Vagina (tissue), 2 donors: ENCODE data around the gene GRM8. TPM values are rescaled to one million over a fixed set of nuclear protein-coding genes. Genes with fewer than 3 reads are reported as not detected.

Source experiments
- DNase-seq, 2 donors: peaks; one replicate each; pipeline ENCODE4 v3.0.0-alpha.2; 2017; ENCODE audit errors: extremely low spot score in 2 of 2
- H3K27ac ChIP-seq: fragments of 200-600 bp; sonication (generic); one replicate; pipeline ENCODE4 v1.5.1; 2019
- H3K27me3 ChIP-seq: fragments of 200-600 bp; sonication (generic); one replicate; pipeline ENCODE4 v1.5.1; 2019
- H3K36me3 ChIP-seq, 2 donors: fragments of 200-600 bp; sonication (generic); one replicate each; pipeline ENCODE4 v1.5.1; 2017 to 2019
- H3K4me1 ChIP-seq: fragments of 200-600 bp; sonication (generic); one replicate; pipeline ENCODE4 v1.5.1; 2019
- H3K4me3 ChIP-seq, 2 donors: fragments of 200-600 bp; sonication (generic); 1 replicate in 1 of 2; 2 replicates in 1 of 2; pipeline ENCODE4 v1.5.1; 2016 to 2019
- H3K9me3 ChIP-seq: fragments of 200-600 bp; sonication (generic); one replicate; pipeline ENCODE4 v1.5.1; 2019
- CTCF ChIP-seq, 3 experiments: fragments of 450-650 bp in 2 of 3; fragments of 200-600 bp in 1 of 3; sonication (generic) in 1 of 3; IDR thresholded peaks; one replicate each; pipeline ENCODE4 v1.5.1; 2017 to 2019; ENCODE audit warnings: antibody characterized with exemption in 3 of 3, mild to moderate bottlenecking in 2 of 3, moderate library complexity in 2 of 3
- POLR2A ChIP-seq, 2 donors: fragments of 450-650 bp; IDR thresholded peaks; one replicate each; pipeline ENCODE4 v1.6.1; 2017; ENCODE audit warnings: antibody characterized with exemption in 2 of 2, mild to moderate bottlenecking in 2 of 2, moderate library complexity in 2 of 2
- POLR2AphosphoS5 ChIP-seq, 2 donors: sonication (generic); formaldehyde crosslinking; IDR thresholded peaks; one replicate each; pipeline ENCODE4 v1.9.0; 2017; ENCODE audit warnings: antibody characterized with exemption in 2 of 2, mild to moderate bottlenecking in 2 of 2, low read depth in 1 of 2; ENCODE audit not compliant: insufficient read depth in 1 of 2
- intact Hi-C: fragments of 100-400 bp; cut with DNase I; formaldehyde crosslinking; loops from one replicate; pipeline ENCODE4 v1.15.1; 2023
- total RNA-seq: library from RNA; depleted of rRNA; stranded (reverse); fragments of >200 nt; gene quantifications from one replicate; pipeline ENCODE4 v1.2.3, GENCODE V29; 2016

The GRM8 gene
- total RNA-seq, 1 donor from 2014 or later: not detected

- no peaks in the 10 kb centered on the region for H3K36me3 ChIP-seq
- no peaks in the 10 kb centered on the region for H3K9me3 ChIP-seq
- TF ChIP-seq CTCF (IDR thresholded peaks at IDR 0.05) (no peak), POLR2AphosphoS5 (IDR thresholded peaks at IDR 0.05; ENCODE audit: insufficient read depth in 1 of 2, low read depth in 1 of 2) (no peak), POLR2A (IDR thresholded peaks at IDR 0.05) (no peak)
- no peak overlapping the region for H3K27ac ChIP-seq
- intact Hi-C loops: loop anchor here (5.0 kb wide), 1 partner anchor 447 kb away; the partner anchor contains the start of gene GRM8
- no peaks in the 10 kb centered on the region for H3K27me3 ChIP-seq
- DNase-seq: no peak
- H3K4me3 ChIP-seq: no peak overlapping the region
- no peaks in the 10 kb centered on the region for H3K4me1 ChIP-seq
Measured at GRCh38 chr7:126805351-126805750, 447.4 kb downstream of the GRM8 start.

GRCh38 chr7:126804604-126805003, 448.1 kb downstream of the GRM8 start:
- H3K27me3 ChIP-seq: no peaks in the 10 kb centered on the region

GRCh38 chr7:126803990-126804389, 448.8 kb downstream of the GRM8 start:
- intact Hi-C loops: no loop called here
- H3K4me1 ChIP-seq: no peaks in the 10 kb centered on the region
- no peaks in the 10 kb centered on the region for H3K9me3 ChIP-seq
- no peaks in the 10 kb centered on the region for H3K36me3 ChIP-seq
- H3K27ac ChIP-seq: no peak overlapping the region
- no peaks in the 10 kb centered on the region for H3K27me3 ChIP-seq
- TF ChIP-seq POLR2AphosphoS5 (IDR thresholded peaks at IDR 0.05; ENCODE audit: insufficient read depth in 1 of 2, low read depth in 1 of 2): no peak
- no peak for TF ChIP-seq CTCF (IDR thresholded peaks at IDR 0.05)
- no peak for TF ChIP-seq POLR2A (IDR thresholded peaks at IDR 0.05)
- no peak overlapping the region for H3K4me3 ChIP-seq
- no peak for DNase-seq

More at GRCh38 chr7:126804604-126805003, 448.1 kb downstream of the GRM8 start:
- TF ChIP-seq POLR2AphosphoS5 (IDR thresholded peaks at IDR 0.05; ENCODE audit: insufficient read depth in 1 of 2, low read depth in 1 of 2): no peak
- no peak for TF ChIP-seq POLR2A (IDR thresholded peaks at IDR 0.05)
- no peak for TF ChIP-seq CTCF (IDR thresholded peaks at IDR 0.05)
- intact Hi-C loops: loop anchor here (5.0 kb wide), 1 partner anchor 448 kb away; the partner anchor contains the start of gene GRM8
- no peak for DNase-seq
- Histone ChIP-seq H3K36me3 (no peaks in the 10 kb centered on the region), H3K4me1 (no peaks in the 10 kb centered on the region), H3K9me3 (no peaks in the 10 kb centered on the region), H3K4me3 (no peak overlapping the region), H3K27ac (no peak overlapping the region)

GRCh38 chr7:126803060-126803665, 449.6 kb downstream of the GRM8 start:
- intact Hi-C loops: no loop called here
- no peaks in the 10 kb centered on the region for H3K9me3 ChIP-seq
- H3K4me1 ChIP-seq: no peaks in the 10 kb centered on the region
- H3K36me3 ChIP-seq: no peaks in the 10 kb centered on the region
- no peaks in the 10 kb centered on the region for H3K27me3 ChIP-seq
- TF ChIP-seq POLR2A (IDR thresholded peaks at IDR 0.05): no peak
- no peak for TF ChIP-seq CTCF (IDR thresholded peaks at IDR 0.05)
- no peak for TF ChIP-seq POLR2AphosphoS5 (IDR thresholded peaks at IDR 0.05; ENCODE audit: insufficient read depth in 1 of 2, low read depth in 1 of 2)
- H3K27ac ChIP-seq: no peak overlapping the region
- DNase-seq: no peak
- H3K4me3 ChIP-seq: no peak overlapping the region

GRCh38 chr7:126801733-126802132, 451.0 kb downstream of the GRM8 start:
- Histone ChIP-seq H3K9me3 (no peaks in the 10 kb centered on the region), H3K4me3 (no peak overlapping the region), H3K36me3 (no peaks in the 10 kb centered on the region), H3K4me1 (no peaks in the 10 kb centered on the region), H3K27ac (no peak overlapping the region), H3K27me3 (no peaks in the 10 kb centered on the region)
- no peak for DNase-seq
- TF ChIP-seq CTCF (IDR thresholded peaks at IDR 0.05) (no peak), POLR2A (IDR thresholded peaks at IDR 0.05) (no peak), POLR2AphosphoS5 (IDR thresholded peaks at IDR 0.05; ENCODE audit: insufficient read depth in 1 of 2, low read depth in 1 of 2) (no peak)
- intact Hi-C loops: no loop called here
